ENCODE data around the gene ZNF253. TPM values are rescaled to one million over a fixed set of nuclear protein-coding genes. Genes with fewer than 3 reads are reported as not detected.
"Not testable (repeated sequence)": the region's sequence is repeated elsewhere in the genome, so short reads cannot be mapped to it uniquely, and the experiment has no call there.

ZNF253 gene
- total RNA-seq, 1 donor from 2014 or later = 8.1 TPM

DNA sequence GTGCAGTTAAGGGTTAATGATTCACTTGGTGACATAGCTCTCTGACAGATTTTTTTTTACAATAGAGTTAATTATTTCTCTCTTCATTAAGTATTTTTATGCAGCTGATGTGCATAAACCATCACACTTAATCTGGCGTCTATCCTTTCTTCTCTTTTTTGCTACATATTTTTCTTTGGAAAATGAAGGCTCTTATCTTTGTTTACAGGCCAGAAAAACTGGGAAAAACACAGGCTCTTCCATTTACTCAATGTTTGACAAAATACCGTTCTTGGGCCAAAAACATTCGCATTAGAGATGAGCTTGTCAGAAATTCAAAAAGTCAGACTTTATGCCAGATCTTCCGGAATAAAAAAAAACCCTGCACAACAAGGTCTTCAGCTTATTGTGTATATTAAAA lies 12.0 kb downstream of the ZNF253 start:
- H3K9me3 ChIP-seq = peaks cover 7% of the 10 kb centered on the region
- TF ChIP-seq, protein P1, sequence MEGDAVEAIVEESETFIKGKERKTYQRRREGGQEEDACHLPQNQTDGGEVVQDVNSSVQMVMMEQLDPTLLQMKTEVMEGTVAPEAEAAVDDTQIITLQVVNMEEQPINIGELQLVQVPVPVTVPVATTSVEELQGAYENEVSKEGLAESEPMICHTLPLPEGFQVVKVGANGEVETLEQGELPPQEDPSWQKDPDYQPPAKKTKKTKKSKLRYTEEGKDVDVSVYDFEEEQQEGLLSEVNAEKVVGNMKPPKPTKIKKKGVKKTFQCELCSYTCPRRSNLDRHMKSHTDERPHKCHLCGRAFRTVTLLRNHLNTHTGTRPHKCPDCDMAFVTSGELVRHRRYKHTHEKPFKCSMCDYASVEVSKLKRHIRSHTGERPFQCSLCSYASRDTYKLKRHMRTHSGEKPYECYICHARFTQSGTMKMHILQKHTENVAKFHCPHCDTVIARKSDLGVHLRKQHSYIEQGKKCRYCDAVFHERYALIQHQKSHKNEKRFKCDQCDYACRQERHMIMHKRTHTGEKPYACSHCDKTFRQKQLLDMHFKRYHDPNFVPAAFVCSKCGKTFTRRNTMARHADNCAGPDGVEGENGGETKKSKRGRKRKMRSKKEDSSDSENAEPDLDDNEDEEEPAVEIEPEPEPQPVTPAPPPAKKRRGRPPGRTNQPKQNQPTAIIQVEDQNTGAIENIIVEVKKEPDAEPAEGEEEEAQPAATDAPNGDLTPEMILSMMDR (IDR thresholded peaks at IDR 0.05) = no peak
- no peak for DNase-seq

DNA sequence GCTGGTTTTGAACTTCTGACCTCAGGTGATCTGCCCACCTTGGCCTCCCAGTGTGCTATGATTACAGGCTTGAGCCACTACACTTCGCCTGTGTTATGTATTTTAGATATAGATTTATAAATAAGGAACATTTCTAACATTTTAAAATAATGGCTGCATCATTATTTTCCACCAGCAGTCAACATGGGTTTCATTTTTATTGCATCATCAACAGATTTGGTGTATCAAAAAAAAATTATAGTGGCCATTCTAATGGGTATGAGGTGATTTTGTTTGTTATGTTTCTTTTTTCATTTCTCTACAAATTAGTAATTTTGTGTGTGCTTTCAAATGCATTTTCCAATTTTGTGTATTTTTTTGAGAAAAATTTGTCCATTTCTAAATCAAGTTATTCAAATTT lies 18.9 kb downstream of the ZNF253 start:
- Histone ChIP-seq H3K4me3 (no peak overlapping the region), H3K4me1 (no peaks in the 10 kb centered on the region), H3K36me3 (peaks cover 11% of the 10 kb centered on the region), H3K9me3 (peaks cover 21% of the 10 kb centered on the region), H3K27ac (no peak overlapping the region), H3K27me3 (no peaks in the 10 kb centered on the region)
- TF ChIP-seq, protein P1 (IDR thresholded peaks at IDR 0.05) = no peak
- no peak for DNase-seq
- ATAC-seq = no peak
- intact Hi-C loops (cut with DNase I) = no loop called here

More for the DNA sequence above, 12.0 kb downstream of the ZNF253 start:
- ATAC-seq = no peak
- no peak overlapping the region for H3K27ac ChIP-seq
- peaks cover 12% of the 10 kb centered on the region for H3K36me3 ChIP-seq
- intact Hi-C loops (cut with DNase I) = no loop called here
- H3K4me3 ChIP-seq = no peak overlapping the region
- H3K4me1 ChIP-seq = no peaks in the 10 kb centered on the region
- no peaks in the 10 kb centered on the region for H3K27me3 ChIP-seq

DNA sequence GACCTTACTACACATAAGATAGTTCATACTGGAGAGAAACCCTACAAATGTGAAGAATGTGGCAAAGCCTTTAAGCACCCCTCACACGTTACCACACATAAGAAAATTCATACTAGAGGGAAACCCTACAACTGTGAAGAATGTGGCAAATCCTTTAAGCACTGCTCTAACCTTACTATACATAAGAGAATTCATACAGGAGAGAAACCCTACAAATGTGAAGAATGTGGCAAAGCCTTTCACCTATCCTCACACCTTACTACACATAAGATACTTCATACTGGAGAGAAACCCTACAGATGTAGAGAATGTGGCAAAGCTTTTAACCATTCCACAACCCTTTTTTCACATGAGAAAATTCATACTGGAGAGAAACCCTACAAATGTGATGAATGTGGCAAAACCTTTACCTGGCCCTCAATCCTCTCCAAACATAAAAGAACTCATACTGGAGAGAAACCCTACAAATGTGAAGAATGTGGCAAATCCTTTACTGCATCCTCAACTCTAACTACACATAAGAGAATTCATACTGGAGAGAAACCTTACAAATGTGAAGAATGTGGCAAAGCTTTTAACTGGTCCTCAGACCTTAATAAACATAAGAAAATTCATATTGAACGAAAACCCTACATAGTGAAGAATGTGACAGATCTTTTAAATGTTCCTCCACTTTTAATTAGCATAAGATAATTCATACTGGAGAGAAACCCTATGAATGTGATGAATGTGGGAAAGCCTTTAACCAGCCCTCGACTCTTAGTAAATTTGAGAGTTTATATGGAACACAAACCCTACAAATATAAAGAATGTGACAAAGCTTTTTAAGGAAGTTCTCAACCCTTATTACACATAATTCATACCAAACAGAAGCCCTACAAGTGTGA lies 26.6 kb downstream of the ZNF253 start:
- H3K4me3 ChIP-seq; H3K27me3 ChIP-seq; H3K36me3 ChIP-seq; H3K27ac ChIP-seq; intact Hi-C loops (cut with DNase I); DNase-seq; ATAC-seq; H3K4me1 ChIP-seq: not testable (repeated sequence)
- peaks cover 67% of the 10 kb centered on the region for H3K9me3 ChIP-seq

DNA sequence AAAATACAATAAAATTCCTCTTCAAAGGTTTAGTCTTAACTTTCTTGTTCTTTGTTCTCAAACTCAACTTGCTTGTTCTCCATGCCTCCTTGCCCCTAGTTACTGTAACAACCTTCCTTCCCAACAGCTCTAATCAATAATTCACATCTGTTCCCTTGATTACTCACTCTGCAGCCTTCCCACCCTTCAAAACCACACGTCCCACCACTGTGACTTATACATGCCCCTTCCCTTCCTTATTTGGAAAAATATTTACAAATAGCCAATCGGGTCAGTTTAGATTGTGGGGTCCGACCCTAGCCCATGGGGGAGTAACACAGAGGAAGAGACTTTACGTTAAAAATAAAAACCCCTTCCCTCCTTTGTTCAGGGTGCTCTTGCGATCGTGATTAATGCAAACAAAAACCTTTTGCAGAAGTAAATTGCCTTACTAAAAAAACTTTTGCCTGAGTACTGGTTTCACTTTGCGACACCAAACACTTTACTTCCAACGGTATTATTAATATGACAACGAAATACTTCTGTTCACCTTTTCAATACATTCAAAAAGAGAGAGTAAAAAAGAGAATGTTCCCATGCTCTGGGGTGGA lies 34.6 kb downstream of the ZNF253 start:
- no peaks in the 10 kb centered on the region for H3K4me1 ChIP-seq
- peaks cover 5% of the 10 kb centered on the region for H3K9me3 ChIP-seq
- H3K27ac ChIP-seq = peak overlapping the region; percentile 73
- intact Hi-C loops (cut with DNase I) = no loop called here
- ATAC-seq (no peak), DNase-seq (no peak)
- H3K36me3 ChIP-seq = no peaks in the 10 kb centered on the region
- H3K4me3 ChIP-seq = peak overlapping the region; percentile 80
- TF ChIP-seq, protein P1 (IDR thresholded peaks at IDR 0.05) = no peak
- H3K27me3 ChIP-seq = no peaks in the 10 kb centered on the region

DNA sequence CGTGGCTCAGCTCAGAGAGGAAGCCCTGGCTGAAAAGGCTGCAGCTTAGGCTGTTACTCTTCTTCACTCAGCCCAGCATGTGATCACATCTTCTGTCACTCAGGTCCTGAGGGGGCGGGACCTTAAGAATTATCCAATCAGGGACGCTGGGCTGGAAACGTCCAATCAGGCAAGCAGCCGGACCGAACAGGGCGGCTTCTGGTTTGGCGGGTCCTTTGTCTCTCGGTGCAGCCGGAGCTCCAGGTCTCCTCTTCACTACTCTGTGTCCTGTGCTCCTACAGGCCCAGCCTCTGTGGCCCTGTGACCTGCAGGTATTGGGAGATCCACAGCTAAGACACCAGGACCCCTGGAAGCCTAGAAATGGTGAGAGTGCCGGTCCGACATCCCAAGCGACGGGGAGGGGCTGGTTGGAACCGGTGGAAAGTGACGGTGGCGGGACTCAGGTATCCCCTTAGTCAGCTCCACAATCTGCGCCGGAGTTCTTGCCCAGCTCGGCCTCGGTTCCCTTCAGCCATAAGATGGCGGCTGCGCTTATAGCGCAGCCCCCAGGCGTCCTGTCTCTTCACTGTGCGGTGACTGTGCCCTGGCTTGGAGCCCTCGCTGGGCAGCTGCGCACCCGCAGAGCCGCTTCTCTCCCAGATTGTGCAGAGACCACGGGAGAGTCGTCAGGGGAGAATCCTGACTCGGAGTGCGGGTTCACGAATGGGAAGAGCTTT lies 35.2 kb downstream of the ZNF253 start, which contains the start of gene ZNF93:
Gene ZNF93 (plus strand): TSS at position 218 of the 716 bp plus-strand sequence. CDS start 143 bp downstream, at position 361.
- H3K36me3 ChIP-seq = no peaks in the 10 kb centered on the region
- no peaks in the 10 kb centered on the region for H3K27me3 ChIP-seq
- intact Hi-C loops (cut with DNase I) = no loop called here
- TF ChIP-seq, protein P1 (IDR thresholded peaks at IDR 0.05) = no peak
- H3K4me3 ChIP-seq = peak within 1 kb of the TSS; percentile 80
- ATAC-seq (peak; percentile 99), DNase-seq (peak; percentile 93)
- H3K4me1 ChIP-seq = no peaks in the 10 kb centered on the region
- H3K9me3 ChIP-seq = peaks cover 4% of the 10 kb centered on the region
- H3K27ac ChIP-seq = peak within 1 kb of the TSS; percentile 73

DNA sequence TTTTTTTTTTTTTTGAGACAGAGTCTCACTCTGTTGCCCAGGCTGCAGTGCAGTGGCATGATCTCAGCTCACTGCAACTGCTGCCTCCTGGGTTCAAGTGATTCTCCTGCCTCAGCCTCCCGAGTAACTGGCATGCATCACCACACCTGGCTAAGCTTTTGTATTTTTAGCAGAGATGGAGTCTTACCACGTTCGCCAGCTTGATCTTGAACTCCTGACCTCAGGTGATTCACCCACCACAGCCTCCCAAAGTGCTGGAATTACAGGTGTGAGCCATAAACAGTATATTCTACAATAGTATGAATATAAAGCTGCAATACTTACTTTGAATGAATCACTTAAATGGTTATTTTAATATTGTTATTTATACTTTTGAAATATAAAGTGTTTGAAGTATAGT lies 41.9 kb downstream of the ZNF253 start:
- ATAC-seq; H3K36me3 ChIP-seq; DNase-seq; H3K9me3 ChIP-seq; H3K27ac ChIP-seq; H3K4me3 ChIP-seq; H3K4me1 ChIP-seq; intact Hi-C loops (cut with DNase I); H3K27me3 ChIP-seq: not testable (repeated sequence)
